GM20000 (cell line): ENCODE results near the gene CMSS1.

Experiments used
- DNase-seq: peaks from one replicate; pipeline ENCODE4 v3.0.0; 2012; ENCODE audit warnings: low spot score
- CTCF ChIP-seq: IDR thresholded peaks from 2 replicates; pipeline ENCODE4 v1.5.1; 2012; ENCODE audit warnings: mild to moderate bottlenecking, control low read depth; ENCODE audit errors: extremely low read depth, missing control alignments

Gene CMSS1

GRCh38 chr3:100125161-100125938 is 307.7 kb downstream of the CMSS1 start:
- TF ChIP-seq CTCF, result no peak
- DNase-seq, result no peak

GRCh38 chr3:100127792-100128191 is 310.1 kb downstream of the CMSS1 start:
- no peak for DNase-seq
- TF ChIP-seq CTCF, result no peak

GRCh38 chr3:100128565-100128964 is 310.9 kb downstream of the CMSS1 start:
- DNase-seq, result no peak
- TF ChIP-seq CTCF, result no peak

- no peak for DNase-seq
- TF ChIP-seq CTCF, result no peak
These were observed 312.3 kb downstream of the CMSS1 start for GRCh38 chr3:100129941-100130340.

- no peak for TF ChIP-seq CTCF
- no peak for DNase-seq
These were observed 313.6 kb downstream of the CMSS1 start for GRCh38 chr3:100131241-100131640.

- no peak for DNase-seq
- TF ChIP-seq CTCF, result no peak
These were observed 319.3 kb downstream of the CMSS1 start for GRCh38 chr3:100136921-100137320.

GRCh38 chr3:100140976-100141375 is 323.3 kb downstream of the CMSS1 start:
- DNase-seq, result no peak

More at GRCh38 chr3:100140976-100141375, 323.3 kb downstream of the CMSS1 start:
- no peak for TF ChIP-seq CTCF
